ENCODE data around the gene SREK1.

DNA sequence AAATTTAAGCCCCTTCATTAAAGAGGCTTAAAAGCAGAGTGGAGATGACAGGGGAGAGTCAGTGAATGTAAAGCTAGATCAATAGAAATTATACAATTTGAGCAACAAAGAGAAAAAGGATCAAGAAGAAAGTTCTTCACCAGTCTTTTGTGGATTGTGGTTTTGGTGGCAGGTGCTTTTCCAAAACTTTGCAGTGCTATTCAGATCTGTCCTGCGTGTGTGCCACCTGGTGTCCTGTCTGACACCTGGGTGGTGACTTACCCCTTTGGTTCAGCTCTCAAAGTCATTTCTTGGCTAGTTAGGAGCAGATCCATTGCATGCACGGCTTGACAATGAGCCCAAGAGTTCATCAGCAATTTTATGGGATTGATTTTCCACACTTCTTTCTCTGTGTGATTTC, 69.4 kb downstream of the SREK1 start:
- TF ChIP-seq, protein P1, sequence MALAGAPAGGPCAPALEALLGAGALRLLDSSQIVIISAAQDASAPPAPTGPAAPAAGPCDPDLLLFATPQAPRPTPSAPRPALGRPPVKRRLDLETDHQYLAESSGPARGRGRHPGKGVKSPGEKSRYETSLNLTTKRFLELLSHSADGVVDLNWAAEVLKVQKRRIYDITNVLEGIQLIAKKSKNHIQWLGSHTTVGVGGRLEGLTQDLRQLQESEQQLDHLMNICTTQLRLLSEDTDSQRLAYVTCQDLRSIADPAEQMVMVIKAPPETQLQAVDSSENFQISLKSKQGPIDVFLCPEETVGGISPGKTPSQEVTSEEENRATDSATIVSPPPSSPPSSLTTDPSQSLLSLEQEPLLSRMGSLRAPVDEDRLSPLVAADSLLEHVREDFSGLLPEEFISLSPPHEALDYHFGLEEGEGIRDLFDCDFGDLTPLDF (CRISPR knock-in tag; IDR thresholded peaks at IDR 0.05): no peak
- TF ChIP-seq FOXK2 (conservative IDR thresholded peaks at IDR 0.05 in 1 of 2, IDR thresholded peaks at IDR 0.05 in 1 of 2; ENCODE audit: low read depth in 2 of 2) (no peak), POU5F1 (IDR thresholded peaks at IDR 0.05; ENCODE audit: borderline replicate concordance, low read depth, low read length, partially characterized antibody) (no peak), ZSCAN29 (IDR thresholded peaks at IDR 0.05) (no peak), KLF13 (tag; IDR thresholded peaks at IDR 0.05; ENCODE audit: borderline replicate concordance, low read depth) (no peak), IFI16 (CRISPR knock-in tag; IDR thresholded peaks at IDR 0.05) (no peak), CEBPB (tag; IDR thresholded peaks at IDR 0.05) (no peak), FOXP1 (CRISPR knock-in tag; IDR thresholded peaks at IDR 0.05) (no peak)
